Esophagus muscularis mucosa (tissue), 4 donors: ENCODE results near the gene PKN2. TPM values are rescaled to one million over a fixed set of nuclear protein-coding genes. Genes with fewer than 3 reads are reported as not detected.
A peak's percentile ranks its signal among the peaks of the same experiment; 100 is the strongest.

Experiments
- DNase-seq: peaks from one replicate; pipeline ENCODE4 v3.0.0-alpha.2; 2017; ENCODE audit errors: extremely low spot score
- H3K27ac ChIP-seq, 4 donors: fragments of 200-600 bp; sonication (generic); replicated peaks in 1 of 4; 1 replicate in 3 of 4; 2 replicates in 1 of 4; pipeline ENCODE4 v1.5.1; 2016 to 2019; ENCODE audit warnings: mild to moderate bottlenecking in 1 of 4
- H3K27me3 ChIP-seq, 4 donors: fragments of 200-600 bp; sonication (generic); one replicate each; pipeline versions ENCODE4 v1.5.1 to v1.6.0; 2016 to 2019
- H3K36me3 ChIP-seq, 4 donors: fragments of 200-600 bp; sonication (generic); one replicate each; pipeline ENCODE4 v1.5.1; 2016 to 2019
- H3K4me1 ChIP-seq, 4 donors: fragments of 200-600 bp; sonication (generic); one replicate each; pipeline ENCODE4 v1.5.1; 2016 to 2019
- H3K4me3 ChIP-seq, 4 donors: fragments of 200-600 bp; sonication (generic); 1 replicate in 2 of 4; 2 replicates in 2 of 4; pipeline ENCODE4 v1.5.1; 2016 to 2019; ENCODE audit warnings: mild to moderate bottlenecking in 4 of 4, moderate library complexity in 1 of 4
- H3K9me3 ChIP-seq, 4 donors: fragments of 200-600 bp; sonication (generic); 1 replicate in 3 of 4; 2 replicates in 1 of 4; pipeline ENCODE4 v1.5.1; 2016 to 2019
- CTCF ChIP-seq, 3 experiments: fragments of 200-600 bp in 2 of 3; fragments of 450-650 bp in 1 of 3; sonication (generic) in 2 of 3; IDR thresholded peaks; one replicate each; pipeline ENCODE4 v1.5.1; 2017 to 2019; ENCODE audit warnings: antibody characterized with exemption in 3 of 3, mild to moderate bottlenecking in 2 of 3, moderate library complexity in 1 of 3
- EP300 ChIP-seq: sonication (generic); formaldehyde crosslinking; IDR thresholded peaks from one replicate; pipeline ENCODE4 v1.6.1; 2017; ENCODE audit warnings: antibody characterized with exemption
- POLR2A ChIP-seq: fragments of 450-650 bp; IDR thresholded peaks from one replicate; pipeline ENCODE4 v1.6.1; 2017; ENCODE audit warnings: antibody characterized with exemption, moderate library complexity, mild to moderate bottlenecking, low read depth
- POLR2AphosphoS5 ChIP-seq, 2 donors: sonication (generic); formaldehyde crosslinking; IDR thresholded peaks; one replicate each; pipeline ENCODE4 v1.6.1; 2017; ENCODE audit warnings: antibody characterized with exemption in 2 of 2
- whole genome bisulfite sequencing: methylation state at CpG from one replicate; pipeline ENCODE4 v1.1.5; 2018; 5-methylcytosine and 5-hydroxymethylcytosine counted together
- intact Hi-C: fragments of 100-400 bp; cut with DNase I; formaldehyde crosslinking; loops from one replicate; pipeline ENCODE4 v1.15.1; 2023
- total RNA-seq, 4 donors: library from RNA; depleted of rRNA; stranded (reverse); fragments of >200 nt; gene quantifications; one replicate each; pipeline versions ENCODE4 v1.1.0 to v1.2.1, GENCODE V29; 2016

Gene PKN2
- total RNA-seq: 10 to 100 TPM; 27.2 to 39.9 (median 34.3) TPM

GRCh38 chr1:88683541-88684481 is at the start of gene PKN2:
TSS of gene PKN2 (plus strand) at chr1:88684273. CDS start at chr1:88684581, 308 bp downstream.
- intact Hi-C loops: loop anchor here (2.0 to 10.0 kb wide), 2 partner anchors 47 to 201 kb away; no protein-coding TSS in a partner anchor
- Histone ChIP-seq H3K4me1 (peaks cover 32 to 44% (median 38%) of the 10 kb centered on the region in 4 donors), H3K4me3 (peak within 1 kb of the TSS; percentile 94 to 98 (median 98)), H3K27me3 (no peaks in the 10 kb centered on the region), H3K9me3 (no peaks in the 10 kb centered on the region), H3K36me3 (no peaks in the 10 kb centered on the region), H3K27ac (peak within 1 kb of the TSS; percentile 94 to 98 (median 96))
- WGBS: 0% methylated on average over 42 of the region's 66 CpGs
- TF ChIP-seq POLR2AphosphoS5 (IDR thresholded peaks at IDR 0.05) (peak; percentile 97 to 99), POLR2A (peak; percentile 59), EP300 (no peak), CTCF (IDR thresholded peaks at IDR 0.05) (peak; percentile 27 to 40 (median 34))
- DNase-seq: peak; percentile 99

- 75% methylated on average over 1 of the region's 1 CpG for WGBS
- no peak for DNase-seq
- no peaks in the 10 kb centered on the region for H3K36me3 ChIP-seq
- H3K27ac ChIP-seq: no peak overlapping the region
- H3K4me3 ChIP-seq: no peak overlapping the region
- no peak for TF ChIP-seq POLR2AphosphoS5 (IDR thresholded peaks at IDR 0.05)
- no peak for TF ChIP-seq EP300
- no peak for TF ChIP-seq CTCF (IDR thresholded peaks at IDR 0.05)
- TF ChIP-seq POLR2A: no peak
- H3K4me1 ChIP-seq: no peaks in the 10 kb centered on the region
- H3K27me3 ChIP-seq: no peaks in the 10 kb centered on the region
- peaks cover 0 to 21% (median 12%) of the 10 kb centered on the region in 4 donors for H3K9me3 ChIP-seq
- intact Hi-C loops: no loop called here
These were observed 49.5 kb upstream of the PKN2 start for GRCh38 chr1:88634538-88634937.

- Histone ChIP-seq H3K9me3 (peaks cover 0 to 7% (median 5%) of the 10 kb centered on the region in 4 donors), H3K27ac (no peak overlapping the region), H3K4me3 (no peak overlapping the region), H3K27me3 (no peaks in the 10 kb centered on the region), H3K4me1 (no peaks in the 10 kb centered on the region), H3K36me3 (no peaks in the 10 kb centered on the region)
- intact Hi-C loops: no loop called here
- no peak for DNase-seq
- TF ChIP-seq CTCF (IDR thresholded peaks at IDR 0.05) (no peak), POLR2A (no peak), EP300 (no peak), POLR2AphosphoS5 (IDR thresholded peaks at IDR 0.05) (no peak)
- WGBS: 91% methylated on average over 1 of the region's 1 CpG
These were observed 44.0 kb upstream of the PKN2 start for GRCh38 chr1:88640060-88640459.

GRCh38 chr1:88645886-88646285 is 38.2 kb upstream of the PKN2 start:
- Histone ChIP-seq H3K27ac (no peak overlapping the region), H3K9me3 (no peaks in the 10 kb centered on the region), H3K4me1 (no peaks in the 10 kb centered on the region), H3K36me3 (no peaks in the 10 kb centered on the region), H3K27me3 (no peaks in the 10 kb centered on the region), H3K4me3 (no peak overlapping the region)
- TF ChIP-seq POLR2A (no peak), CTCF (IDR thresholded peaks at IDR 0.05) (no peak), EP300 (no peak), POLR2AphosphoS5 (IDR thresholded peaks at IDR 0.05) (no peak)
- DNase-seq: no peak
- intact Hi-C loops: no loop called here
